AG04450 (cell line): ENCODE data around the gene OR5D14. TPM values are rescaled to one million over a fixed set of nuclear protein-coding genes. Genes with fewer than 3 reads are reported as not detected.

ENCODE experiments used
- CTCF ChIA-PET: fragments of 300-600, 350-600 bp; formaldehyde crosslinking; extraction: SDS; loops from one replicate; lab custom pipeline; 2022; ENCODE audit warnings: antibody characterized with exemption, inconsistent platforms; lab: Charles Lee
- POLR2A ChIA-PET: fragments of 350-600 bp; formaldehyde crosslinking; extraction: SDS; loops from one replicate; lab custom pipeline; 2021; ENCODE audit warnings: antibody characterized with exemption, inconsistent platforms; lab: Yijun Ruan, JAX
- DNase-seq: peaks from one replicate; pipeline ENCODE4 v3.0.0-alpha.2; 2011; ENCODE audit warnings: low read depth, low spot score
- H3K27ac ChIP-seq: one replicate; pipeline ENCODE4 v1.5.1; 2012; ENCODE audit warnings: low read depth, low read length, control low read depth
- H3K27me3 ChIP-seq: one replicate; pipeline ENCODE4 v1.6.0; 2012; ENCODE audit warnings: low read length; ENCODE audit not compliant: control insufficient read depth, insufficient read depth
- H3K4me3 ChIP-seq: 2 replicates; pipeline ENCODE4 v1.5.1; 2011; ENCODE audit warnings: mild to moderate bottlenecking, low read depth, low read length, control low read depth
- H3K9me3 ChIP-seq: 2 replicates; pipeline ENCODE4 v1.5.1; 2012; ENCODE audit warnings: low read length; ENCODE audit not compliant: control insufficient read depth, insufficient read depth
- polyA plus RNA-seq: library from polyadenylated mRNA; depleted of rRNA; stranded (reverse); fragments of >200 nt; gene quantifications from 2 replicates; pipeline ENCODE4 v1.2.3, GENCODE V29; 2011; rRNA removed
- TF ChIP-seq, protein P1 (sequence below): IDR thresholded peaks from 2 replicates; pipeline ENCODE4 v1.5.1; 2011; ENCODE audit warnings: low read depth, low read length, control low read depth, inconsistent platforms

The OR5D14 gene
- polyA plus RNA-seq, 1 experiment, result not detected

DNA sequence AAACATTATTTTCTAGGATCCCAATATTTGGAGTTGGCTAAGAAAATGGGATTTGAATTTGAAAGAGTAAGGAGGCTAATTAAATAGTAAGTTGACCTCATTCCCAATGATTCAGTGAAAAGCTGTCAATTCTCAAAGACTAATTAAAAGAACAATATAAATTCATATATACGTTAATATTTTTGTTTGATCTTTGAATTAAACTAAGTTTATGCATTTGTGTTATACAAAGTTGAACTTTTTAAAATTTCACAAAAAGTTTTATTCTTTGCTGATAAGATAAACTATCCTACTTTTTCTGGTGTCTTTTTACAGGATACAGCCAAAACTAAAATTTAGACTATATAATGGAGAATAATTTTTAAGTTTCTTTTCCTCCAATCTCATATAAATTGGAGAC is 15.7 kb downstream of the OR5D14 start, which contains the start of gene OR5L1:
TSS of gene OR5L1 (plus strand) at position 301 of the 400 bp plus-strand sequence. CDS start 100 bp downstream, outside the sequence.
- no peaks in the 10 kb centered on the region for H3K27me3 ChIP-seq
- H3K4me3 ChIP-seq, result no peak within 1 kb of the TSS
- TF ChIP-seq, protein P1, sequence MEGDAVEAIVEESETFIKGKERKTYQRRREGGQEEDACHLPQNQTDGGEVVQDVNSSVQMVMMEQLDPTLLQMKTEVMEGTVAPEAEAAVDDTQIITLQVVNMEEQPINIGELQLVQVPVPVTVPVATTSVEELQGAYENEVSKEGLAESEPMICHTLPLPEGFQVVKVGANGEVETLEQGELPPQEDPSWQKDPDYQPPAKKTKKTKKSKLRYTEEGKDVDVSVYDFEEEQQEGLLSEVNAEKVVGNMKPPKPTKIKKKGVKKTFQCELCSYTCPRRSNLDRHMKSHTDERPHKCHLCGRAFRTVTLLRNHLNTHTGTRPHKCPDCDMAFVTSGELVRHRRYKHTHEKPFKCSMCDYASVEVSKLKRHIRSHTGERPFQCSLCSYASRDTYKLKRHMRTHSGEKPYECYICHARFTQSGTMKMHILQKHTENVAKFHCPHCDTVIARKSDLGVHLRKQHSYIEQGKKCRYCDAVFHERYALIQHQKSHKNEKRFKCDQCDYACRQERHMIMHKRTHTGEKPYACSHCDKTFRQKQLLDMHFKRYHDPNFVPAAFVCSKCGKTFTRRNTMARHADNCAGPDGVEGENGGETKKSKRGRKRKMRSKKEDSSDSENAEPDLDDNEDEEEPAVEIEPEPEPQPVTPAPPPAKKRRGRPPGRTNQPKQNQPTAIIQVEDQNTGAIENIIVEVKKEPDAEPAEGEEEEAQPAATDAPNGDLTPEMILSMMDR, result no peak
- CTCF ChIA-PET, result no interaction called here
- POLR2A ChIA-PET, result no interaction called here
- no peak for DNase-seq
- no peak within 1 kb of the TSS for H3K27ac ChIP-seq
- H3K9me3 ChIP-seq, result peaks cover 6% of the 10 kb centered on the region; the same call in 1 of the 2 replicates

DNA sequence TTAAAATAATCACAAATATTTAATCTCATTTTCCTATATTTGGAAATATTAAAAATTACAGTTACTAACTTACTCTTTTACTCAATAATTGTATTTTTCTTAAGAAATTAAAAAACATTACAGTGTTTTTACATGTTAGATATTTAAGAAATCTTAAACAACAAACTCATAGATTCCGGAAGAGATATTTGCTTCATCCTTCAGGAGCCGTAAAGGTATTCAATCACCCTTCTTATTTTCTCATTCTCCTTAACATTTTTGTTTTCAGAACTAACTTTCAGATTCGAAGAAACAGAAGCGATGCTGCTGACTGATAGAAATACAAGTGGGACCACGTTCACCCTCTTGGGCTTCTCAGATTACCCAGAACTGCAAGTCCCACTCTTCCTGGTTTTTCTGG is 24.0 kb downstream of the OR5D14 start, which contains the start of gene OR5D18:
TSS of gene OR5D18 (plus strand) at position 301 of the 400 bp plus-strand sequence. CDS start at position 301, 0 bp downstream.
- TF ChIP-seq, protein P1, result no peak
- no peak within 1 kb of the TSS for H3K4me3 ChIP-seq
- ChIA-PET CTCF (no interaction called here), POLR2A (no interaction called here)
- DNase-seq, result no peak
- H3K9me3 ChIP-seq, result peaks cover 3% of the 10 kb centered on the region; the same call in 1 of the 2 replicates
- H3K27ac ChIP-seq, result no peak within 1 kb of the TSS
- no peaks in the 10 kb centered on the region for H3K27me3 ChIP-seq

DNA sequence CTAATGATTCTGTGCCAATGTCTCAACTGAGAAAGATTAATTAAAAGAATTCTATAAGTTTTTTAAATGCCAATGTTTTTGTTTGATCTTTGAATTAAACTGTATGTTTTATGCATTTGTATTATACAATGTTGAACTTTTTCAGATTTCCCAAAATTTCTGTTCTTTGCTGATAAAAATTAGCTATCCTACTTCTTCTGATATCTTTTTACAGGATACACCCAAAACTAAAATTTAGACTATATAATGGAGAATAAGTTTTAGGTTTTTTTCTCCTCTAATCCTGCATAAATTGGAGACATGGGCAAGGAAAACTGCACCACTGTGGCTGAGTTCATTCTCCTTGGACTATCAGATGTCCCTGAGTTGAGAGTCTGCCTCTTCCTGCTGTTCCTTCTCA is 31.6 kb downstream of the OR5D14 start, which contains the start of gene OR5L2:
TSS of gene OR5L2 (plus strand) at position 301 of the 400 bp plus-strand sequence. CDS start at position 301, 0 bp downstream.
- DNase-seq, result no peak
- Histone ChIP-seq H3K4me3 (no peak within 1 kb of the TSS), H3K27ac (no peak within 1 kb of the TSS), H3K9me3 (peaks cover 6% of the 10 kb centered on the region; the same call in 1 of the 2 replicates), H3K27me3 (no peaks in the 10 kb centered on the region)
- TF ChIP-seq, protein P1, result no peak
- ChIA-PET CTCF (no interaction called here), POLR2A (no interaction called here)

DNA sequence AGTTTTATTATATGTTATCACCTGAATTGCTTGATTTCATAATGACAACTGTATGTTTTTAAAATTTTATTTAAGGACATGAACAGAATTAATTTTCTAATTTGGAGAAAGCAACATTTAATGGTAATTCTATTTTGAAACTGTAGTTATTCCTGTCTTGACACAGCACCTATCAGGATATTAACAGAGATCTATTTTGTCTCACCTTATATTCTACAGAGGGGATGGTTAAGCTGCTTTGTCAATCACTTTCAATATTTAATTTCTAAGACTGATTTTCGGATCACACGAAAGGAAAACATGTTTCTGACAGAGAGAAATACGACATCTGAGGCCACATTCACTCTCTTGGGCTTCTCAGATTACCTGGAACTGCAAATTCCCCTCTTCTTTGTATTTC is 43.1 kb downstream of the OR5D14 start, which contains the start of gene OR5D16:
TSS of gene OR5D16 (plus strand) at position 301 of the 400 bp plus-strand sequence. CDS start at position 301, 0 bp downstream.
- TF ChIP-seq, protein P1, result no peak
- H3K9me3 ChIP-seq, result 0 out of 2 replicates have a peak, but pooled peaks cover 3% of the 10 kb centered on the region
- ChIA-PET CTCF (no interaction called here), POLR2A (no interaction called here)
- no peak within 1 kb of the TSS for H3K4me3 ChIP-seq
- DNase-seq, result no peak
- no peak within 1 kb of the TSS for H3K27ac ChIP-seq
- no peaks in the 10 kb centered on the region for H3K27me3 ChIP-seq

Other genes starting within 250 kb of the OR5D14 start
- not detected in 2 replicates for gene OR4C15, start 241.1 kb upstream of the OR5D14 start, polyA plus RNA-seq
- not detected in 2 replicates for gene OR4C16, start 223.4 kb upstream of the OR5D14 start, polyA plus RNA-seq
- gene OR4C11, start 187.9 kb upstream of the OR5D14 start, polyA plus RNA-seq, result not detected in 2 replicates
- not detected in 2 replicates for gene OR4P4, start 160.4 kb upstream of the OR5D14 start, polyA plus RNA-seq
- not detected in 2 replicates for gene OR4S2, start 147.2 kb upstream of the OR5D14 start, polyA plus RNA-seq
- not detected in 2 replicates for gene OR4C6, start 133.4 kb upstream of the OR5D14 start, polyA plus RNA-seq
- not detected in 2 replicates for gene OR5D13, start 22.1 kb upstream of the OR5D14 start, polyA plus RNA-seq
- not detected in 2 replicates for gene OR5L1, start 15.8 kb downstream of the OR5D14 start, polyA plus RNA-seq
- gene OR5D18, start 24.1 kb downstream of the OR5D14 start, polyA plus RNA-seq, result not detected in 2 replicates
- not detected in 2 replicates for gene OR5L2, start 31.7 kb downstream of the OR5D14 start, polyA plus RNA-seq
- gene OR5D16, start 43.2 kb downstream of the OR5D14 start, polyA plus RNA-seq, result not detected in 2 replicates
- not detected in 2 replicates for gene TRIM51, start 87.7 kb downstream of the OR5D14 start, polyA plus RNA-seq
- not detected in 2 replicates for gene OR5W2, start 119.0 kb downstream of the OR5D14 start, polyA plus RNA-seq
- not detected in 2 replicates for gene OR5I1, start 140.8 kb downstream of the OR5D14 start, polyA plus RNA-seq
- not detected in 2 replicates for gene OR10AG1, start 174.4 kb downstream of the OR5D14 start, polyA plus RNA-seq
- gene OR5F1, start 199.1 kb downstream of the OR5D14 start, polyA plus RNA-seq, result not detected in 2 replicates
- not detected in 2 replicates for gene OR5AS1, start 232.1 kb downstream of the OR5D14 start, polyA plus RNA-seq